ENCODE measurements around the gene KCNH4. TPM values are rescaled to one million over a fixed set of nuclear protein-coding genes. Genes with fewer than 3 reads are reported as not detected.
A peak's percentile ranks its signal among the peaks of the same experiment; 100 is the strongest.

KCNH4 gene
- total RNA-seq, 6 donors from 2014 or later = under 0.01 to 0.27 TPM; not detected in 4

DNA sequence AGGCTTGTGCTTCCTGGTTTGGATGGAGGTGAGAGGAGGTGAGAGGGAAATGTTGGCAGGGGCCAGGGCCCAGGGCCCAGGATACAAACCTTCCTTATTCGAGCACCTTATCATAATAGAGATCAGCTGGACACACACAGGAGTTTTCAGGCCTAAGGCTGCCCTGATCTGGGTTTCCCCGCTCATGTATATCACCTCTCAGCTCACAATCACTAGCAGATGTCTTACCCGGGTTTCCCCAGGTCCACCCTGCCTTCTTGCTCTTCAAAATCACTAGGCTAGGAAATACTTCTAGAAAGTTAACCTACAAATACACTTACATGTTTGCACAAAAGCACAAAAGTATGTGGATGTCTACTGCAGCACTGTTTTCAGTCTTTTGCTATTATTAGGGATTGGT, 54.1 kb downstream of the KCNH4 start:
- 91 to 94% methylated on average over 3 of the region's 3 CpGs for WGBS, 2 donors
- no peak for ATAC-seq (ENCODE audit: low FRiP score in 2 of 2)
- DNase-seq = no peak
- no peak overlapping the region for H3K4me3 ChIP-seq
- H3K36me3 ChIP-seq = peaks cover 28 to 63% (median 55%) of the 10 kb centered on the region in 4 donors
- no peaks in the 10 kb centered on the region for H3K9me3 ChIP-seq
- peak overlapping the region in 1 of 4 donors; percentile 30 for H3K27ac ChIP-seq
- H3K27me3 ChIP-seq = no peaks in the 10 kb centered on the region
- H3K4me1 ChIP-seq = peaks cover 37 to 45% (median 38%) of the 10 kb centered on the region in 4 donors
- no peak for TF ChIP-seq EP300 (IDR thresholded peaks at IDR 0.05)

DNA sequence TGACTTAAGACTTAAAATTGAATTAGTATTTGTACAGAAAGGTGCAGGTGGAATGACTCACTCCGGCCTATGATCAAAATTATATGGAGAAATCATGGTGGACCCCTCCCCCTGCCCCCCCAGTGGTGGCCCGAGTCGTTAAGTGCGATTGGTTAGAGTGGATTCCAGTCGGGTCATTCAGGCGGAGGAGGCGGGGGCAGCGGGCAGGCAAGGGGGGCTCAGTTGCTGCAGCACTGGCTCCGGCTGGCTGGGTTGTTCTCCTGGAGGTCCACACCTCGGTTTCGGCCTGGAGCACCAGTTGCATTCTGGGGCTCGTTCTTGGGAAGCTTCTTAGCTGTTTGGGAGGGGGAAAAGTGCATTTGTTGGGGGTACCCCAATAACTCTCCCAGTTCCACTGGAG, 55.4 kb downstream of the KCNH4 start:
- Histone ChIP-seq H3K9me3 (no peaks in the 10 kb centered on the region), H3K27ac (no peak overlapping the region), H3K27me3 (no peaks in the 10 kb centered on the region), H3K36me3 (peaks cover 28 to 63% (median 55%) of the 10 kb centered on the region in 4 donors), H3K4me1 (peaks cover 31 to 44% (median 32%) of the 10 kb centered on the region in 4 donors), H3K4me3 (no peak overlapping the region)
- ATAC-seq (ENCODE audit: low FRiP score in 2 of 2) (no peak), DNase-seq (peak in 1 of 2 donors; percentile 49)
- WGBS, 2 donors = 86 to 88% methylated on average over 10 to 12 of the region's 12 CpGs
- TF ChIP-seq, protein P1, sequence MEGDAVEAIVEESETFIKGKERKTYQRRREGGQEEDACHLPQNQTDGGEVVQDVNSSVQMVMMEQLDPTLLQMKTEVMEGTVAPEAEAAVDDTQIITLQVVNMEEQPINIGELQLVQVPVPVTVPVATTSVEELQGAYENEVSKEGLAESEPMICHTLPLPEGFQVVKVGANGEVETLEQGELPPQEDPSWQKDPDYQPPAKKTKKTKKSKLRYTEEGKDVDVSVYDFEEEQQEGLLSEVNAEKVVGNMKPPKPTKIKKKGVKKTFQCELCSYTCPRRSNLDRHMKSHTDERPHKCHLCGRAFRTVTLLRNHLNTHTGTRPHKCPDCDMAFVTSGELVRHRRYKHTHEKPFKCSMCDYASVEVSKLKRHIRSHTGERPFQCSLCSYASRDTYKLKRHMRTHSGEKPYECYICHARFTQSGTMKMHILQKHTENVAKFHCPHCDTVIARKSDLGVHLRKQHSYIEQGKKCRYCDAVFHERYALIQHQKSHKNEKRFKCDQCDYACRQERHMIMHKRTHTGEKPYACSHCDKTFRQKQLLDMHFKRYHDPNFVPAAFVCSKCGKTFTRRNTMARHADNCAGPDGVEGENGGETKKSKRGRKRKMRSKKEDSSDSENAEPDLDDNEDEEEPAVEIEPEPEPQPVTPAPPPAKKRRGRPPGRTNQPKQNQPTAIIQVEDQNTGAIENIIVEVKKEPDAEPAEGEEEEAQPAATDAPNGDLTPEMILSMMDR (IDR thresholded peaks at IDR 0.05) = no peak
- no peak for TF ChIP-seq POLR2AphosphoS5 (IDR thresholded peaks at IDR 0.05)
- no peak for TF ChIP-seq EP300 (IDR thresholded peaks at IDR 0.05)
- TF ChIP-seq POLR2A (IDR thresholded peaks at IDR 0.05) = no peak

- DNase-seq (no peak), ATAC-seq (ENCODE audit: low FRiP score in 2 of 2) (no peak)
- 81 to 94% methylated on average over 3 of the region's 3 CpGs for WGBS, 2 donors
- TF ChIP-seq POLR2A (IDR thresholded peaks at IDR 0.05) (no peak), POLR2AphosphoS5 (IDR thresholded peaks at IDR 0.05) (no peak), EP300 (IDR thresholded peaks at IDR 0.05) (no peak)
- TF ChIP-seq, protein P1 (IDR thresholded peaks at IDR 0.05) = no peak
- Histone ChIP-seq H3K4me3 (no peak overlapping the region), H3K9me3 (no peaks in the 10 kb centered on the region), H3K4me1 (peaks cover 25 to 38% (median 27%) of the 10 kb centered on the region in 4 donors), H3K36me3 (peaks cover 28 to 52% (median 42%) of the 10 kb centered on the region in 4 donors), H3K27me3 (no peaks in the 10 kb centered on the region), H3K27ac (peak overlapping the region in 1 of 4 donors; percentile 34)
Measured at GRCh38 chr17:42124256-42124655, 56.7 kb downstream of the KCNH4 start.

- peak within 1 kb of the TSS in 2 of 4 donors; percentile 7 to 22 for H3K4me3 ChIP-seq
- peaks cover 16 to 43% (median 27%) of the 10 kb centered on the region in 4 donors for H3K36me3 ChIP-seq
- no peak for TF ChIP-seq POLR2AphosphoS5 (IDR thresholded peaks at IDR 0.05)
- TF ChIP-seq EP300 (IDR thresholded peaks at IDR 0.05) = no peak
- no peak for TF ChIP-seq POLR2A (IDR thresholded peaks at IDR 0.05)
- TF ChIP-seq, protein P1 (IDR thresholded peaks at IDR 0.05) = no peak
- ATAC-seq (ENCODE audit: low FRiP score in 2 of 2) = peak; percentile 61 to 73
- H3K9me3 ChIP-seq = no peaks in the 10 kb centered on the region
- 76 to 88% methylated on average over 46 to 59 of the region's 61 CpGs for WGBS, 2 donors
- peaks cover 17 to 29% (median 20%) of the 10 kb centered on the region in 4 donors for H3K4me1 ChIP-seq
- no peaks in the 10 kb centered on the region for H3K27me3 ChIP-seq
- H3K27ac ChIP-seq = peak within 1 kb of the TSS in 3 of 4 donors; percentile 43 to 80 (median 60)
- peak; percentile 79 to 89 for DNase-seq
Measured at GRCh38 chr17:42122371-42123303, 58.3 kb downstream of the KCNH4 start, which contains the start of gene HSPB9. Gene HSPB9, plus strand, starts transcription at chr17:42122804. Its CDS starts 47 bp downstream, at chr17:42122851.
